ENCODE measurements around the gene ALPP. TPM values are rescaled to one million over a fixed set of nuclear protein-coding genes. Genes with fewer than 3 reads are reported as not detected.
"Not testable (repeated sequence)": the region's sequence is repeated elsewhere in the genome, so short reads cannot be mapped to it uniquely, and the experiment has no call there.

Gene ALPP
- total RNA-seq, 1 experiment from 2014 or later, result 1.5 TPM

- DNase-seq (ENCODE audit: low read depth), result peak; percentile 9
Observed at GRCh38 chr2:232341061-232341738, 37.4 kb upstream of the ALPP start.

GRCh38 chr2:232341739-232342126, 36.8 kb upstream of the ALPP start:
- DNase-seq (ENCODE audit: low read depth), result no peak

DNA sequence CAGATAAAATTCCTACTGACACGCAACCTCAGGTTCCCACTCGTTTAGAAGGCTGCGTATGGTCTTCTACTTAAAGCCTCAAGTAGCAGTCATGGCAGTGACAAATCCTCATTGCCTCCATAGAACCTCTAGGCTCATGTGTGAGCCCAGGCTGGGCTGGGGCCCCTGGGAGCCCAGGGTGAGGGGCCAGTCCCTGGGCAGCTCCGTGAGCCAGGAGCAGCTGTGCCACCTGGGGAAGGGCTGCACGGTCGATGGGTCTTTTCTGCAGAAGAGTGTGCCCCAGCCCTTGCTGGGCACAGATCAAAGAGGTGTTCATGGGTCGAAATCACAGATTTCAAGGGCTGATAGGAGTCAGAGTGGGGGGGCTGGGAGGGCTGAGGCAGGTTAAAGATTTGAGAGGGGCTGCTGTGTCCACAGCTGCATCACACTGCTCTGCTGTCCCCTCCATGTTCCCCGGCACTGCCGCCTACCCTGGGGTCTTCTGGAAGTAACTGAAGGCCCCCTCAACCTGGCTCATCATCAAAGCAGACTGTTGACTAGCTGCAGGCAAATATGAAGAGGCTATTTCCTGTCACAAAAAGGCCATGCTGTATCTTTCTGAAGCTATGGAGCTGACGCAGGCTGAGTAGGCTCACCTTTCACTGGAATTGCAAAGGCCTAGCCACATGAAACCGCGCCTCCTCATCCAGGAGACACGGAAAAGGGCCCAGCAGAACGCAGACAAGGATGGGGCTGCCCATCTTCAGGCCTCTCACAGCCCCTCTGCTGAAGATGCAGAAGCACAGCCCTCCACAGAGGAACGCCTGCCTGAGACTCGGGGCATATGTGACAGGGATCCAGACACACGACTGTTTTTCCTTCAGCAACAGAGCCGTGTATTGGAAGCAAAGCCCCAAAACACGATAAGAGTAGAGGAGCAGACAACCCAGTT, 35.7 kb upstream of the ALPP start:
- DNase-seq (ENCODE audit: low read depth), result no peak

DNA sequence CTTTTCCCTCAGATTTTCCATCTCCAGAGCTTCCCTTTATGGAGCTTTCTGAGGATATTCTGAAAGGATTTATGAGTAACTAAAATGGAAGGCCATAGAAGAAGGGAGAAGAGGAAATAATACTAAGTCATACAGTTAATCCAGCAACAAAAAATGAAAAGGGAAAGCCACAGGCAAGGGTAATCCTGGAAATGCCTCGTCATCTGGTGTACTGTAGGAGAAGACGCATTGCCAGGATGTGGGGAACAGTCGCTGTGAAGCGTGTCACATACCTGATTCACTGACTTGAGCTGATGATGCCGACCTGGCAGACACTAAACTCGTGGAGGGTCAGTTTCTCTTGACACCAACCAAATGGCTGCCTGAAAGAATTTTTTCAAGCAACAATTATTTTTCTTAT, 34.7 kb upstream of the ALPP start:
- no peak for DNase-seq (ENCODE audit: low read depth)

DNA sequence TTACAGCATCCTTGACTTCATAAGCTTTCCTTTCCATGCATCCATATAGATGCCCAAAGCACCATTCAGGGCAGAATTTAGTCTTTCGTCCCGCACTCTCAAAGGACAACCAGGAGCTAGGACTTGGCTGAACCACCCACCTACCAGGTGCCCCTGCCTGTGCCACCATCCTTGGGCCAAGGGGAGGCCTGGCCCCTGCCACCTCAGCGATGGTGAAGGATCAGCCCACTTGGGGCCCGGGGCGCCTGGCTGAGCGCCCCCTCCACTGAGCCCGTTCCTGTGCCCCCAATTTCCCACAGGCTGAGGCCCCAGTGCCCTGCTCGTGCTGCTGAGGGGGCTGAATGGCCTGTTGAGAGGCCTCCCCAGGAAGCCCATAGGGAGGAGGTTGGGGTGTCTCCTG, 33.3 kb upstream of the ALPP start:
- DNase-seq (ENCODE audit: low read depth), result no peak

- no peak for DNase-seq (ENCODE audit: low read depth)
Observed at GRCh38 chr2:232347369-232347768, 31.2 kb upstream of the ALPP start.

DNA sequence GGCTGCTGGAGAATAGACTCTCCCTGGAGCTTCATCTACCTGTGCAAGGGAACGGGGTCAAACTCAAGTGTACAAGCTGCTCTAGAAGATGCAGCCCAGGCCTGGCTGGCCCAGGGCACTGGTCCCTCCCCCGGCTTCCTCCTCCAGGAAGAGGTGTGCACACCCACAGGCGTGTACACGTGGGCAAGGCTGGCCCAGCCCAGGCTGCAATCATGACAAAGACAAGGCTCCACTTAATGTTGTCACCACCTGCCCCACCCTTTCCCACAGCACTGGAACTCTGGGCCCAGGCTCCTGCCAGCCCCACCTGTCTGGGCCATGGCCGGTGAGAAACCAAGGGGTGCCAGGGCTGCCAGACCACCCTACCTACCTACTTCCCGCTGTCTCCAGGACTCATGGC, 29.6 kb upstream of the ALPP start:
- DNase-seq (ENCODE audit: low read depth), result peak; percentile 7

- DNase-seq (ENCODE audit: low read depth), result no peak
Observed at GRCh38 chr2:232349546-232349945, 29.0 kb upstream of the ALPP start.

- DNase-seq (ENCODE audit: low read depth), result no peak
Observed at GRCh38 chr2:232349946-232350635, 28.5 kb upstream of the ALPP start.

DNA sequence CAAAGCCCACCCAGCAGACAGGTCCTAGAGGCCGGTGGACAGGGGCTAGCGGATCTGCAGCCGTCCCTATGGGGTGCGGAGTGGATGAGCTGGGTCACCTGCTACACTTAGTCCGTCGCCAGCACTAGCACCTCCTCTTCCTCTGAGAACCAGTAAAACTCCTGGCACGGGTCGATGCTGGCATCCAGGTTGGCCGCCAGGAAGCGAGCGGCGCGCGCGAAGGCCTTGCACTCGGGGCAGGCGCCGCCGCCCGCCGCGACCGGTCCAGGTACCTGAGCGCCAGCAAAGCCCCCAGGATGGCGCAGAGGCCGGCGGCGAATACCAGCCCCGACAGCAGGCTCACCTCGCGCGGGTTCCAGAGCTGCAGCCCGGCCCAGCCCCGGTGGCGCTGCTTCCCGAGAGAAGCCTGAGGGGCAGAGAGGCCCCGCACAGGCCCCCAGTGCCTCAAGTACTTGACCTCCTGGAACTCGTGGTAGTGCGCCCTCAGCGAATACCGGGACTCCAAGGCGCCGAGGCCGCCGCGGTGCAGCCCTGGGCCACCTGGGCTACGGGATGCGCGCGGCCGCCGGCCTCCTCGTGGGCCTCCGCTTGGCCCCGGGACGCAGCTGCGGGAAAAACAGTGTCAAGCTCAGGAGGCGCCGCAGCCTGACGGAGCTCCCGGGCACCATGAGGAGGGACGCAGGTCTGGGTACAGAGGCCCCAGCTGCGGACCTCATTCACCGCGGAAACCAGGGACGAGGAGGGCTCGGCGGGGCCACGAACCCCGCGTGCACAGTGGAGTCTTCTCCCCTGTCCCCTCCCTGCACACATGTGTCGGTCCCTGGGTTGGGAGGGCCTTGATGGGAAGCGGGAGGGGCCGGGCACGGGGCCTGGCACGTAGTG, 27.5 kb upstream of the ALPP start:
- DNase-seq (ENCODE audit: low read depth), result no peak

GRCh38 chr2:232351686-232352510, 26.7 kb upstream of the ALPP start:
- no peak for DNase-seq (ENCODE audit: low read depth)

- DNase-seq (ENCODE audit: low read depth), result no peak
Observed at GRCh38 chr2:232352511-232353091, 25.9 kb upstream of the ALPP start.

DNA sequence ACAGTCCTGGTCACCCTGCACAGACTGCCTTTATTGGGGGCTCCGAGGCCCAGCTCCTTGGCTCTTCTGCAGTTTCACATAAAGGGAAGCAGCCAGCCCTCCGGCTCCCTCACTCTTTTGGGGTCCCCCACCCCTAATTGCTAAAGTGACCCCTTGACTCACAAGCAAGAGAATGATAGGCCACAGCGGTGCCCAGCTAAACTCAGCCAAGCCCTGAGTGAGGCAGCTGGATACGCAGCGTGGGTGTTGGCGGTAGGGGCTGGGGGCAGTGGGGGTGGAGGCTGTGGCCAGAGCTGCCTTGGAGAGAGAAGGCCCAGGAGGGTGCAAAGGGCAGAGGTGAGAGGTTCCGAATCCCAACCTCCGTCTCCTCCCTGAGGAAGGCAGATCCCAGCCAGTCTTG, 25.5 kb upstream of the ALPP start:
- no peak for DNase-seq (ENCODE audit: low read depth)

DNA sequence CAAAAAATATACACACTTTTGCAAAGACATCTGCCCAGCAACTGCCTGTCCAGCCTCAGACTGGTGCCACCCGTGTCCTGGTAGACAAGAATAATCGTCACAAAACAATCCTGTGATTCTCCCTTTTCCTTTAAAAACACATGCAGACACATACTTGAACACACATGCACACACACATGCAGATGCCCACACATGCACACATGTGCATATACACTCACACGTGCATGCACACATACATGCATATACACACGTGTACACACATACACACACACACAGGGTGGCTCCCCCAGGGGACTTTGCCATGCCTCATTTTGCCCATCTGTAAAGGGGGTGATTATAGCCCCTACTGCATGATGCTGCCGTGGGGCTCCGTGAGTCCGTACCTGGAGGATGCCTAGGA, 24.9 kb upstream of the ALPP start:
- no peak for DNase-seq (ENCODE audit: low read depth)

GRCh38 chr2:232354069-232354468, 24.5 kb upstream of the ALPP start:
- DNase-seq (ENCODE audit: low read depth), result no peak

DNA sequence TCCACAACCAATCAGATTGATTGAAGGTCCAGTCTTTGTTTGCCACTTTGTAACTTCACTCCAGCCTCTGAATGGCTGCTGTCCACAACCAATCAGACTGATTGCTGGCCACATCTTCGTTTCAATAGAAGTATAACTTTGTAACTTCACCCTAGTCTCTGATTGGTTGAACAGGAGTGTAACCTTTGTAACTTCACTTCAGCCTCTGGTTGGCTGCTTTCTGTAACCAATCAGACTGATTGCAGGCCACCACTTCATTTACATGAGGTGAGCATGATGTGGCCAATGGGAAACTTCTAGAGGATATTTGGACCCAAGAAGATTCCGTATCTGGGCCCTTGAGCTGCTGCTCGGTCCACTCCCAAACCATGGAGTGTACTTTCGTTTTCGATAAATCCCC, 16.9 kb upstream of the ALPP start:
- DNase-seq (ENCODE audit: low read depth), result no peak

- DNase-seq (ENCODE audit: low read depth), result no peak
Observed at GRCh38 chr2:232362174-232362900, 16.2 kb upstream of the ALPP start.

DNA sequence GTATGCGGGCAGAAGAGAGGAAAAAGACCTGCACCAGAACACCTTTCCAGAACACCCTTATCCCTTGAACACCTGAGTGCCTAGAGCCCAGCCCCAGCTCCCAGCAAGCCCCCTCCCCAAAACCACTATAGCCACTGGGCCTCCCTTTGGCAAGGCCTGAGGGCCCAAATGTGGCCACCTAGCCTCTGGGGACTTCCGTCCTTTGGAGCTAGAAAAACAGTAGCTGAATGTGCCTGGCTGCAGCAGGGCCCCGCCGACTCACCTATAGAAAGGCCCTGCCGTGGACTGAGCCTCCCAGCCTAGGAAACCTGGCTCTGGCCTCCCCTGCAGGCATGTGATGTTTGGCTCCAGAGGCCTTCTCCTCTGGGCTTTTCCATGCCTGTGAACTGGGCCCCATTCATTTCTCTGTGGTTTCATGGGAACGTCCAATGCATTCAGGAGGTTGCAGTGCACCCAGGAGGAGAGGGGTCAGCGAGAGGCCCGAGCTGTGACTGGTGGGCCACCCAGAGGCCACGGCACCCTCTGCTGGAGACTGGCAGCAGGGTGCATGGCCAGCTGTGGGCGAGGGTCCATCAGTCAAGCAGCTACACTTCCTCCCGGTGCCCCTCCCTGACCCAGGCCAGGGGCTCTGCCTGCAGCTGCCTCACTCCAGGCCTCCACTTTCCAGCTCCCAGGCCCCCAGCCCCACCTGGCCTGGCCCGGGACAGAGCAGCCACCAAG, 15.3 kb upstream of the ALPP start:
- not testable (repeated sequence) for DNase-seq (ENCODE audit: low read depth)

All from M059J (cell line).